GM12878 (cell line): ENCODE data around the gene SULF2.

ENCODE experiments used
- CEBPB ChIP-seq, 2 experiments: fragments of 150-350 bp in 1 of 2; IDR thresholded peaks; 2 replicates each; pipeline ENCODE4 v1.6.1; 2012 to 2014; ENCODE audit warnings: low read depth in 2 of 2, low read length in 2 of 2, borderline replicate concordance in 1 of 2, inconsistent platforms in 1 of 2
- EZH2 ChIP-seq: IDR thresholded peaks from 2 replicates; pipeline ENCODE4 v1.6.1; 2012; ENCODE audit warnings: low read depth, mild to moderate bottlenecking, control low read depth, inconsistent platforms, low read length, borderline replicate concordance; ENCODE audit not compliant: control insufficient read depth
- HCFC1 ChIP-seq: fragments of 150-350 bp; IDR thresholded peaks from 2 replicates; pipeline ENCODE4 v1.6.1; 2014; ENCODE audit warnings: low read length
- USF2 ChIP-seq: IDR thresholded peaks from 2 replicates; pipeline ENCODE4 v1.6.1; 2011; ENCODE audit warnings: low read depth, low read length, improper control_type of control experiment, borderline replicate concordance

GRCh38 chr20:47744803-47745202 lies 40.5 kb downstream of the SULF2 start:
- TF ChIP-seq CEBPB (IDR thresholded peaks at IDR 0.05; ENCODE audit: borderline replicate concordance in 1 of 2, low read depth in 2 of 2, low read length in 2 of 2): no peak
- TF ChIP-seq EZH2: no peak
- TF ChIP-seq USF2: no peak
- no peak for TF ChIP-seq HCFC1
